Fibroblast of the aortic adventitia (primary cell): ENCODE results near the gene IGSF8. TPM values are rescaled to one million over a fixed set of nuclear protein-coding genes. Genes with fewer than 3 reads are reported as not detected.

Experiments
- DNase-seq: peaks from one replicate; pipeline ENCODE4 v3.0.0-alpha.2; 2010; ENCODE audit warnings: low read depth
- H3K4me3 ChIP-seq: 2 replicates; pipeline ENCODE4 v1.5.1; 2011; ENCODE audit warnings: low read depth, mild to moderate bottlenecking, control low read depth, low read length, moderate library complexity
- total RNA-seq: library from RNA; depleted of rRNA; stranded (reverse); fragments of >200 nt; gene quantifications from 2 replicates; pipeline ENCODE4 v1.2.3, GENCODE V29; 2012; ENCODE audit warnings: low replicate concordance
- TF ChIP-seq, protein P1 (sequence below): IDR thresholded peaks from 2 replicates; pipeline ENCODE4 v1.5.1; 2011; ENCODE audit warnings: mild to moderate bottlenecking, low read length, control low read depth, inconsistent platforms; ENCODE audit not compliant: insufficient read depth

The IGSF8 gene
- total RNA-seq, 1 donor, result 10.8 TPM

DNA sequence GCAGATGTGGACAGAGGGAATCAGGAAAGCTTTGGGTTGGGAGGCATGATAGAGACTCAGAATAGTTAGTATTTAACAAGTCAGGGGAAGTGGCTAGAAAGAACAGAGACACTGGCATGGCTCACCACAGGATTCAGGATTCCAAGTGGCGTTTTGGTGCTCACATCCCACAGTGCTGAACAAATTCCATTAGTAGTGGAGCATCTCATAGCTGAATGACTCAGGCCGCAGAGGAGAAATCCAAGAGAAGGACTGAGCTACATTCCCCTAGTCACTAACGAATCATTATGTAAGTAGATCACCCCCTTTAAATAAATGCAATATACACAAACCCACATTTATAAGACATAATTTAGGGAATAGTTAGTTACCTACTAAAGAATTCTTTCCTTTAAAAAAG, 22.1 kb downstream of the IGSF8 start:
- TF ChIP-seq, protein P1, sequence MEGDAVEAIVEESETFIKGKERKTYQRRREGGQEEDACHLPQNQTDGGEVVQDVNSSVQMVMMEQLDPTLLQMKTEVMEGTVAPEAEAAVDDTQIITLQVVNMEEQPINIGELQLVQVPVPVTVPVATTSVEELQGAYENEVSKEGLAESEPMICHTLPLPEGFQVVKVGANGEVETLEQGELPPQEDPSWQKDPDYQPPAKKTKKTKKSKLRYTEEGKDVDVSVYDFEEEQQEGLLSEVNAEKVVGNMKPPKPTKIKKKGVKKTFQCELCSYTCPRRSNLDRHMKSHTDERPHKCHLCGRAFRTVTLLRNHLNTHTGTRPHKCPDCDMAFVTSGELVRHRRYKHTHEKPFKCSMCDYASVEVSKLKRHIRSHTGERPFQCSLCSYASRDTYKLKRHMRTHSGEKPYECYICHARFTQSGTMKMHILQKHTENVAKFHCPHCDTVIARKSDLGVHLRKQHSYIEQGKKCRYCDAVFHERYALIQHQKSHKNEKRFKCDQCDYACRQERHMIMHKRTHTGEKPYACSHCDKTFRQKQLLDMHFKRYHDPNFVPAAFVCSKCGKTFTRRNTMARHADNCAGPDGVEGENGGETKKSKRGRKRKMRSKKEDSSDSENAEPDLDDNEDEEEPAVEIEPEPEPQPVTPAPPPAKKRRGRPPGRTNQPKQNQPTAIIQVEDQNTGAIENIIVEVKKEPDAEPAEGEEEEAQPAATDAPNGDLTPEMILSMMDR, result no peak
- DNase-seq, result no peak

GRCh38 chr1:160075836-160076235, 22.6 kb downstream of the IGSF8 start:
- H3K4me3 ChIP-seq, result no peak overlapping the region
- DNase-seq, result no peak
- TF ChIP-seq, protein P1, result no peak

More for the DNA sequence above, 22.1 kb downstream of the IGSF8 start:
- H3K4me3 ChIP-seq, result no peak overlapping the region

- DNase-seq, result no peak
- no peak overlapping the region for H3K4me3 ChIP-seq
- TF ChIP-seq, protein P1, result no peak
Observed at GRCh38 chr1:160074865-160075264, 23.6 kb downstream of the IGSF8 start.

DNA sequence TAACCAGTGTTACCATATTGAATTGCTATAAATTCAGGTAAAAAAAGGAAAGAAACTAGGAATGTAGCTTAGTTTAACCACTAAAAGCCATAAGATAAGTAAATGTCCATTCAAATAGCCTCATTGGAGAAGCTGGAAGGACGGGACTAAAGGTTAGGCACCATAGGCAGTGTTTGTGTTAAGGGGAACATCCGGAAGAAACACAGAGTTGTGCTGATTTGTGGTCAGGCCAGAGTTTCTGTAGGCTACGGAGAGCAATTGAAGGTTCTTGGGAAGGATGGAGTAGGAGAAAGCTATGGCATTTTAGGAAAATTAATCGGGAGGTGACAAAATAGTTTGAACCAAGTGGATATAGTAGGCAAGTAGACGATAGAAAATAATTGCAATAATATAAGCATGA, 27.1 kb downstream of the IGSF8 start:
- TF ChIP-seq, protein P1, result no peak
- no peak for DNase-seq
- no peak overlapping the region for H3K4me3 ChIP-seq

- TF ChIP-seq, protein P1, result no peak
- peak; percentile 35 for DNase-seq
- peak overlapping the region; percentile 65 for H3K4me3 ChIP-seq
Observed at GRCh38 chr1:160070243-160071163, 27.9 kb downstream of the IGSF8 start.

DNA sequence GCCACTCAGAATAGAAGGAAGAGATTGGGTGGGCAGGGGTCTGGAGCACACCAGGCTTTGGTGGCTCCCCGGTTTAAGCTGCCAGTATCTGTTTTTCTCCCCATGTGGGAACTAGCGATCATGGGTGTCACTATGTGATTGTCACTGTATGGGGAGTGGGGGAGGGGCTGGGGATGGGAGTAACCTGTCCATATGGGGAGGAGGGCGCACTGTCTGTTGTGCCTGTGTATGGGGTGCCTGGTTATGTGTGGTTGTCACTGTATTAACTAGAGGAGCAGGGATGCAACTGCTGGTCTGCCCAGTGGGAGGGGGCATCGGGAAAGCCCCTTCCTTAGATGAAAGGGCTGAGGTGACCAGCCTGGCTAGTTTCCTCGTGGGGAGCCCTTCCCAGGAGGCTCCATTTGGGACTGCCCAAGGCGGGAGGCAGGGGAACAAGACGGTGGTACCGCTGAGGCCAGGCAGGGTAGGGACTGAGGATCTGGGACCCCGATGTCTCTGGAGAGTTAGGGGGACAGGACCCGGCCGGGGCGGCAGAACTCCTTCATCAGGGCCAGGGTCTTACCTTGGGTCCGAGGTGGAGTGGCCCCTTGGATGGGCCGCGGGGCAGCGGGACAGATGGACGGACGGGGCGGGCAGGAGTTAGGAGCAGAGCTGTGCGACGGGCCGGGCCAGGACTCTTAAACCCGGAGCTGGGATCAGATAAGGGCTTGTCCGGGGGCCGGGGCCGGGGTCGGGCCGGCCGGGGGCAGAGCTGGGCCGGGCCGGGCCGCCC, 28.8 kb downstream of the IGSF8 start, which contains the start of gene KCNJ10:
Gene KCNJ10 (minus strand): TSS at position 701 of the 772 bp plus-strand sequence. CDS start 27,628 bp downstream, outside the sequence.
- TF ChIP-seq, protein P1, result no peak
- peak within 1 kb of the TSS; percentile 65 for H3K4me3 ChIP-seq
- DNase-seq, result no peak
